ENCODE data around the gene UPK1B.
A peak's percentile ranks its signal among the peaks of the same experiment; 100 is the strongest.
"Not testable (repeated sequence)": the region's sequence is repeated elsewhere in the genome, so short reads cannot be mapped to it uniquely, and the experiment has no call there.

The UPK1B gene

GRCh38 chr3:119227070-119227850, 53.9 kb downstream of the UPK1B start:
- no peak for DNase-seq

- DNase-seq: no peak
Measured at GRCh38 chr3:119228373-119229145, 55.2 kb downstream of the UPK1B start.

GRCh38 chr3:119229190-119229589, 55.8 kb downstream of the UPK1B start:
- no peak for DNase-seq

- no peak for DNase-seq
Measured at GRCh38 chr3:119230071-119230470, 56.7 kb downstream of the UPK1B start.

GRCh38 chr3:119230745-119231144, 57.3 kb downstream of the UPK1B start:
- no peak for DNase-seq

- DNase-seq: no peak
Measured at GRCh38 chr3:119234610-119235009, 61.2 kb downstream of the UPK1B start.

- no peak for DNase-seq
Measured at GRCh38 chr3:119235151-119235550, 61.8 kb downstream of the UPK1B start.

GRCh38 chr3:119236756-119237155, 63.4 kb downstream of the UPK1B start:
- DNase-seq: peak; percentile 34 to 44

- no peak for DNase-seq
Measured at GRCh38 chr3:119237299-119237698, 63.9 kb downstream of the UPK1B start.

- DNase-seq: peak in 1 of 2 donors; percentile 45
Measured at GRCh38 chr3:119238363-119238762, 65.0 kb downstream of the UPK1B start.

GRCh38 chr3:119239206-119239820, 65.9 kb downstream of the UPK1B start:
- DNase-seq: peak in 1 of 2 donors; percentile 18

GRCh38 chr3:119240101-119240590, 66.7 kb downstream of the UPK1B start:
- DNase-seq: peak; percentile 51 to 62

GRCh38 chr3:119240591-119241434, 67.4 kb downstream of the UPK1B start, which contains the start of gene B4GALT4:
Gene B4GALT4, minus strand, starts transcription at chr3:119240878. Its CDS starts 10,779 bp downstream, at chr3:119230099.
- peak; percentile 75 to 79 for DNase-seq

GRCh38 chr3:119242387-119243057, 69.1 kb downstream of the UPK1B start:
- DNase-seq: not testable (repeated sequence)

- DNase-seq: not testable (repeated sequence)
Measured at GRCh38 chr3:119243058-119243529, 69.7 kb downstream of the UPK1B start.

- DNase-seq: no peak
Measured at GRCh38 chr3:119243712-119244111, 70.3 kb downstream of the UPK1B start.

GRCh38 chr3:119245778-119246177, 72.4 kb downstream of the UPK1B start:
- no peak for DNase-seq
